ENCODE measurements around the gene TUSC7.

The TUSC7 gene

DNA sequence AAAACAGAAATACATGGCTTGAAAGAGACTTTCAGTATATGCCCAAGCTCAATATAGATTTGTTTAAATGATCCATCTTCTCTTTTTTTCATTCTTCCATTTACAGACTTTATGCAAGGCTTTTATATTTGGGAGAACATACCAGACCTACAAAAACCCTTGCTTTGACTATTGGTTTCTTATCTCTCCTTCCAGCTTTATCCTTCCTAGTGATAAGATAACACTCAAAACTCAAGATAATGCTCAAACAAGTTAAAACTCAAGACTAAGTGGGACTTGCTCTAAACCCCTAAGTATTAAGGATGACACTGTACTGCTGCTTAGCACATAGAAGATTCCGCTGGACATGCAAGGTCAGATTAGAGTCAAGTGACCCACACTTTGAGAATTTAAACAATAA, 8.0 kb downstream of the TUSC7 start:
- no peak for DNase-seq (ENCODE audit: low read depth)
- TF ChIP-seq, protein P1, sequence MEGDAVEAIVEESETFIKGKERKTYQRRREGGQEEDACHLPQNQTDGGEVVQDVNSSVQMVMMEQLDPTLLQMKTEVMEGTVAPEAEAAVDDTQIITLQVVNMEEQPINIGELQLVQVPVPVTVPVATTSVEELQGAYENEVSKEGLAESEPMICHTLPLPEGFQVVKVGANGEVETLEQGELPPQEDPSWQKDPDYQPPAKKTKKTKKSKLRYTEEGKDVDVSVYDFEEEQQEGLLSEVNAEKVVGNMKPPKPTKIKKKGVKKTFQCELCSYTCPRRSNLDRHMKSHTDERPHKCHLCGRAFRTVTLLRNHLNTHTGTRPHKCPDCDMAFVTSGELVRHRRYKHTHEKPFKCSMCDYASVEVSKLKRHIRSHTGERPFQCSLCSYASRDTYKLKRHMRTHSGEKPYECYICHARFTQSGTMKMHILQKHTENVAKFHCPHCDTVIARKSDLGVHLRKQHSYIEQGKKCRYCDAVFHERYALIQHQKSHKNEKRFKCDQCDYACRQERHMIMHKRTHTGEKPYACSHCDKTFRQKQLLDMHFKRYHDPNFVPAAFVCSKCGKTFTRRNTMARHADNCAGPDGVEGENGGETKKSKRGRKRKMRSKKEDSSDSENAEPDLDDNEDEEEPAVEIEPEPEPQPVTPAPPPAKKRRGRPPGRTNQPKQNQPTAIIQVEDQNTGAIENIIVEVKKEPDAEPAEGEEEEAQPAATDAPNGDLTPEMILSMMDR (IDR thresholded peaks at IDR 0.05; ENCODE audit: control insufficient read depth, extremely low read depth, insufficient read depth) = no peak
- no peak overlapping the region for H3K4me3 ChIP-seq (ENCODE audit: low read depth, low read length)

DNA sequence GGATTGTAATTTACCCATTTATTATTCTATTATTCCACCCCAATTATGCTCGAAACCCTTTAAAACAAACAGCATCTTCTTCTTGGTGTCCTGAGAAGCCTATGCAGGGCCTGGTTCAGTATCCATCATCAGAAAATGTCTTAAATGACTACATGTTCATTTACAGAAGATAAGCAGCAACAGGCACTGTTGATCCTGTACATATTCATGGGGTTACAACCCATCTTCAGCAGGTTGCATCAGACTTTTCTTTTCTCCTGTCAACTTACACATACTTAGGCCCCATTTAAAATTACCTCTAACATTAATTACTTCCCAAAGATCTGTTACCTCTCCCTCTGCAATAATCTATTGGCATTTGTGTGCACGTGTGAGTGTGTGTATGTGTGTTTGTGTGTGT, 18.9 kb downstream of the TUSC7 start:
- DNase-seq (ENCODE audit: low read depth) = no peak
- TF ChIP-seq, protein P1 (IDR thresholded peaks at IDR 0.05; ENCODE audit: control insufficient read depth, extremely low read depth, insufficient read depth) = no peak
- no peak overlapping the region for H3K4me3 ChIP-seq (ENCODE audit: low read depth, low read length)

DNA sequence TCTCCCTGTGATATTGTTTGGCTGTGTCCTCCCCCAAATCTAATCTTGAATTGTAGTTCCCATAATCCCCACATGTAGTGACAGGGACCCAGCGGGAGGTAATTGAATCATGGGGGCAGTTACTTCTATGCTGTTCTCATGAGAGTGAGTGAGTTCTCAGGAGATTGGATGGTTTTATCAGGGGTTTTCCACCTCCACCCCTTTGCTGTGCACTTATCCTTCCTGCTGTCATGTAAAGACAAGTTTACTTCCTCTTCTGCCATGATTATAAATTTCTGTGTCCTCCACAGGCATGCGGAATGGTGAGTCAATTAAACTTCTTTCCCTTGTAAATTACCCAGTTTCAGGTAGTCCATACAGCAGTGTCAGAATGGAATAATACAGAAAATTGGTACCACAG, 24.7 kb downstream of the TUSC7 start:
- no peak overlapping the region for H3K4me3 ChIP-seq (ENCODE audit: low read depth, low read length)
- no peak for DNase-seq (ENCODE audit: low read depth)
- TF ChIP-seq, protein P1 (IDR thresholded peaks at IDR 0.05; ENCODE audit: control insufficient read depth, extremely low read depth, insufficient read depth) = no peak

DNA sequence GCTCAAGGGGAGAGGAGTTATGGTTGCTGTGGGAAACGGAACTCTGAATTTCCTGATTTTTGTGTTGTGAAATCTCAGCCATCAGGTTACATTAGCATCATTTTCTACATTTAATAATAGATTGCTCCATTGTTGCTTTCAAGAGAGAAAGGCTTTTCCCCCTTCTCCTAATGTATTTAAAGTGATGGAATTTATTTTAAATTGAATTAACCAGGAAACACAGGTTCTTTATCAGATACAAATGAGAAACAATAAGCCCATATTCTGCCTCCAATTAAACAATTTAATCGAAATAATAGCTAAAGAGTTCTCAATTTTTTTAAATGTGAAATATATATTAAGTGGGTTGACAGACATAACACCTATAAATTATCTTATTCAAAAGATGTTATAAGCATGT, 30.1 kb downstream of the TUSC7 start:
- TF ChIP-seq, protein P1 (IDR thresholded peaks at IDR 0.05; ENCODE audit: control insufficient read depth, extremely low read depth, insufficient read depth) = no peak
- no peak for DNase-seq (ENCODE audit: low read depth)
- no peak overlapping the region for H3K4me3 ChIP-seq (ENCODE audit: low read depth, low read length)

DNA sequence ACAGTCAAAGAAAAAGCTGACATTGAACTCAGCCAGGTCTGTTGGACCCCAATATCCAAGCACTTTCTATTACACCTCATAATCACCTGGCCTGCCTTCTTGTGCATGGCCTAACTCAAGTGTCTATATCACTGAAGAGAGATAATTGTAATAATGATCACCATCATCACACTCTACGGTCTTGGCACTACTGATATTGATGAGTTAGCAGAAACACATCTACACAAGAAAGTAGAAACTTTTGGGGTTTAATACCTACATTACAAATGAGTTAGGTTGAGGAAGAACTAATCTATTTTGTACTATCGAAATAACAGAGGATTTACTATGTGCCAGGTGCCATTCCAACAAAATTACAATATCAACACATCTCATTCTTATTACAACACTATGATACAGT, 30.7 kb downstream of the TUSC7 start:
- H3K4me3 ChIP-seq (ENCODE audit: low read depth, low read length) = no peak overlapping the region
- TF ChIP-seq, protein P1 (IDR thresholded peaks at IDR 0.05; ENCODE audit: control insufficient read depth, extremely low read depth, insufficient read depth) = no peak
- DNase-seq (ENCODE audit: low read depth) = no peak

DNA sequence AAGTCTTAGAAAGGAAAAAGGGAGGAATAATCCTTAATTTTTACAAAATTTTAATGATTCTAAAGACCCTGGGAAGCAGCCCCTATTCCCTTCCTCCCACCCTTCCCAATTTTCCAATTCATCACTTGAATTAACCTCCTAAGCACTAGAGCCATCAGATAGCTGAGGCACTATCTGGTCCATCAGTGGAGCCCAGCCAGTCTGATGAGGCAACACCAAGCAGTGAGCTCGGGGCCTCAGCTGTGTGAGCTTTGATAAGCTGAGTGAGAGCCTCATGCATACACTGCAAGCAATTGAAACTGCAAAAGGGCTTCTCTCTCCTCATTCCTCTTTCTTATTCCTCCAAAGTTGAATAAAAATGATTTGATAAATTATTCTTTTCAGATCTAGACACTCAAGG, 31.9 kb downstream of the TUSC7 start:
- DNase-seq (ENCODE audit: low read depth) = no peak
- TF ChIP-seq, protein P1 (IDR thresholded peaks at IDR 0.05; ENCODE audit: control insufficient read depth, extremely low read depth, insufficient read depth) = no peak
- H3K4me3 ChIP-seq (ENCODE audit: low read depth, low read length) = no peak overlapping the region

DNA sequence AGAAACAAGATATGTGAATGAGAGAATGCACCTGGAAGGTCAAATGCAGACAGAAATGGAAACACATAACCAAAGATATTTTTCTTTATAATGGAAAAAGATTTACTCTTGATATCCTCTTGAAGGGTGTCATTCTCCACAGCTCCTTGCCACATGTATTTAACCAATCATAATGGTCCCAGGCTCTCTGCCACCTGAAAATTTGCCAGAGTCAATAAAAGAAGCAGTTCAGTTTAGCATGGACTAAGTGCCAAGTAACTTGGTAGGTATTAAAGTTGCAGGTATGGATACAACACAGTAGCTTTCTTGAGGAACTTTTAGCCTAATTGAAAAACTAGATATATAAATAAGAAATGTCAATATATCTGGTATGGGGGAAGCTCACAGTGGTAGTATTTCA, 33.5 kb downstream of the TUSC7 start:
- DNase-seq (ENCODE audit: low read depth) = peak; percentile 4
- H3K4me3 ChIP-seq (ENCODE audit: low read depth, low read length) = no peak overlapping the region
- TF ChIP-seq, protein P1 (IDR thresholded peaks at IDR 0.05; ENCODE audit: control insufficient read depth, extremely low read depth, insufficient read depth) = no peak
